Measurements from ENCODE around the gene LRTM2. TPM values are rescaled to one million over a fixed set of nuclear protein-coding genes. Genes with fewer than 3 reads are reported as not detected.

The LRTM2 gene
- 0.05 TPM for total RNA-seq
- polyA plus RNA-seq: 0.11 TPM
- long read RNA-seq, donor 1: 0 reads
- long read RNA-seq, donor 2: 0 reads
- long read RNA-seq, donor 3: 0 reads
- long read RNA-seq, donor 4: 0 reads
- long read RNA-seq, donor 5: 0 reads
- long read RNA-seq, donor 6: 0 reads
- long read RNA-seq, donor 7: 0 reads
- long read RNA-seq, donor 8: 0 reads
- long read RNA-seq, donor 9: 0 reads
- long read RNA-seq, donor 10: 0 reads

DNA sequence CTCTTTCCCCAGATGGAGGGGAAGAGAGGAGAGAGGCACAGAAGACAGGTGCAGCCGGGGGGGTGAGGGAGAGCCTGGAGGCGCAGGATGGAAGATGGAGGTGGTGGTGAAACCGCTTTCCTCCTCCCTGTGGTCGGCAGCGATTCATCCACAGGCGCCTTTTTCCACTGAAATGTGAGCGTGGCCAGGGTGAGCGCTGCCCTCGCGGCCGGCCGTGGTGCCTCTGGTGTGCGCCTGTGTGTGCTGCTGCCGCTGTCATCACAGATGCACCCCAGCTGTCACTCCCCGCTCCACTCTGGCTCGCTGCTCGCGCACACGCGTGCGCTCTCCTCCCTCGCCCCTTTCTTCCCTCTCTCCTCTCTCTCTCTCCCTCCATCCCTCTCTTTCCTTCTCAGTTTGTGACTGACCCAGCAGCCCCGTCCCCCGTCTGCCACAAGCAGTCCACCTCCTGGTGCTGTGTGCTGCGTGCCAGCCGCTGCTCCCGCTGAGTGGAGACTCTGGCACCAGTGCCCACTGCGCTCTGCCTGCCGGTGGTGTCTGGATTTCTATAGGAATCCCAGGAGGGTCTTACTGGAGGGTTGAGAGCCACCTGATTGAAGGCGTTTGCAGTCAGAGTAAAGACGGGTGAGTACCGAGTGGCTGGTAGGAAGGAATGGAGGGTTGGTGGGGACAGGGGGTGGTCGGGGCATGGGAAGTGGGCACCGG is at the start of gene LRTM2:
Gene LRTM2 (plus strand): TSS at position 375 of the 705 bp plus-strand sequence. CDS start 7,584 bp downstream, outside the sequence.
- Histone ChIP-seq H3K27ac (ENCODE audit: low read depth in 1 of 2, low read length in 1 of 2) (no peak within 1 kb of the TSS), H3K9me3 (ENCODE audit: control insufficient read depth in 2 of 2, insufficient read depth in 1 of 2, low read length in 1 of 2) (no peaks in the 10 kb centered on the region), H3K4me3 (ENCODE audit: low read length in 2 of 2) (no peak within 1 kb of the TSS), H3K36me3 (ENCODE audit: control insufficient read depth in 2 of 2, insufficient read depth in 2 of 2, low read length in 1 of 2) (no peaks in the 10 kb centered on the region), H3K27me3 (ENCODE audit: control insufficient read depth in 2 of 2, insufficient read depth in 1 of 2, low read length in 1 of 2) (peaks cover 28 to 53% of the 10 kb centered on the region in 2 donors), H3K4me1 (ENCODE audit: control insufficient read depth in 2 of 2, insufficient read depth in 2 of 2, low read length in 2 of 2) (peaks cover 0 to 3% of the 10 kb centered on the region in 2 donors)
- whole genome bisulfite sequencing: 16% methylated on average over 34 of the region's 34 CpGs
- DNase-seq (ENCODE audit: low read depth in 6 of 9, low spot score in 9 of 9): no peak

DNA sequence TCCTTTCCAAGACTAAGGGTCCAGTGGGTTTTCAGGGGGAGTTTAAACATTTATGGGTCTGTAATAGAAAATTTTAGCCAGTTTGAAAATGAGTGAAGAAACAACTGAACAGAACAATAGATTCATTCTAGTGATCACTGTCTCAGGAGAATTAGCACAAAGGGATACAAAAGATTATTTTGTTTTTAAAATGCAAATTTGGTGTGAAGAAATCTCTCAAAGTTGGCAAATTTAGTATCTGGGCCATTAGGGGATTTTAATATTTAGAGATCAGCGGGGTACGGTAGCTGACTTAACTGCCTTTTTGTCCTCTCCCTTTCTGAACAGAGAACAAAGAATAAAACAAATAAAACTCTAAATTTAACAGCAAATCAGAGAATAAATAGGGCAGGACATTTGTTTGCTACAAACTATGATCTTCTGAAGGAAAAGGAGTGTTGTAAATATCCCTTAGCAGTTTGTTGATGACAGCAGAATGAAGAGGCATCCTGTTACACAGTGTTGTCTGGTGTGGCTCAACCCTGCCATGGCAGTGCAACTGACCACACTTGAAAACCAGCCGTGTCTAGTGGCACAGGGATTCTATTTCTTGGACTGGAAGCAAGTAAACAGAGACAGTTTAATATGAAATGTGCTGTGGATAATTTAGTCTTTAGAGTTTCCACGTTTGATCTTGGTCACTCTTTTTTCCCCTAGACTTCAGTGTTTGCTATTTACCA is 46.3 kb upstream of the LRTM2 start:
- Histone ChIP-seq H3K27ac (ENCODE audit: low read depth in 1 of 2, low read length in 1 of 2) (no peak overlapping the region), H3K9me3 (ENCODE audit: control insufficient read depth in 2 of 2, insufficient read depth in 1 of 2, low read length in 1 of 2) (no peaks in the 10 kb centered on the region), H3K27me3 (ENCODE audit: control insufficient read depth in 2 of 2, insufficient read depth in 1 of 2, low read length in 1 of 2) (no peaks in the 10 kb centered on the region), H3K4me1 (ENCODE audit: control insufficient read depth in 2 of 2, insufficient read depth in 2 of 2, low read length in 2 of 2) (no peaks in the 10 kb centered on the region), H3K4me3 (ENCODE audit: low read length in 2 of 2) (no peak overlapping the region), H3K36me3 (ENCODE audit: control insufficient read depth in 2 of 2, insufficient read depth in 2 of 2, low read length in 1 of 2) (peaks cover 13 to 25% of the 10 kb centered on the region in 2 donors)
- no peak for DNase-seq (ENCODE audit: low read depth in 6 of 9, low spot score in 9 of 9)
- WGBS: 96% methylated on average over 4 of the region's 4 CpGs

DNA sequence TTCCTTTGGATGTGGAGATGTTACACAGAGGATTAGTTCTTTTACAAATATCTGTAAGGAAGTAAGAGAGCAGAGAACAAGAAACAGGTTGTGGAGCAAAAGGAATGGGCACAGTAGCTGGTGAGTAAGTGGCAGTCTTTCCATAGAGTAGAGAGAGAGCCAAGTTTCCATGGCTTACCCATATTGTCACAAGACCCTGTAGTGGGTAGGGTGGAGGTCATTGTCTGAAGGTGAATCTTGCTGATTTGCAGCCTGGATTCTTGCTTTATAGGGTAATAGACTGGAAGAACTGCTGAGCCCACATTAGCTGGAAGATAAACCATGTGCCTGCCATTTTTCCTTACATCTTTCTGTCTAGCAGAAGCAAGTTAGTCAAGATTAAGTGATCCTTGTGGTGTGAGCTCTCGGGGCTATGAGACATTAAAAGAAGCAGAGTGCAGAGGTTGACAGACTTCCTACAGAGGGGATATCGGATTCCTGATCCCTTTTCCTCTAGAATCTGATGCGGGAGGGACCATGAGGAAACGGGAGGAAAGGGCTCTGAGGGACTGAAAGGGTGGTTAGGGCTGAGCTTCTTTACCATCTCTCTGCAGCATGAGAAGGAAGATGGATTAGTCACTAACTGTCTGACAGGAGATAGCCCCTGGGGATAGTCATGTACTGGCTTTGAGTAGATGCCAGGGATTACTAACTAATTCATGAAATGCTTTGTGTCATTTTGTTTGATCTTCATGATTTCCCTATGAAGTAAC is 44.0 kb upstream of the LRTM2 start:
- no peak for DNase-seq (ENCODE audit: low read depth in 6 of 9, low spot score in 9 of 9)
- no peak overlapping the region for H3K4me3 ChIP-seq (ENCODE audit: low read length in 2 of 2)
- H3K36me3 ChIP-seq (ENCODE audit: control insufficient read depth in 2 of 2, insufficient read depth in 2 of 2, low read length in 1 of 2): peaks cover 17 to 34% of the 10 kb centered on the region in 2 donors
- no peaks in the 10 kb centered on the region for H3K9me3 ChIP-seq (ENCODE audit: control insufficient read depth in 2 of 2, insufficient read depth in 1 of 2, low read length in 1 of 2)
- H3K27me3 ChIP-seq (ENCODE audit: control insufficient read depth in 2 of 2, insufficient read depth in 1 of 2, low read length in 1 of 2): no peaks in the 10 kb centered on the region
- no peaks in the 10 kb centered on the region for H3K4me1 ChIP-seq (ENCODE audit: control insufficient read depth in 2 of 2, insufficient read depth in 2 of 2, low read length in 2 of 2)
- WGBS: 97% methylated on average over 4 of the region's 4 CpGs
- H3K27ac ChIP-seq (ENCODE audit: low read depth in 1 of 2, low read length in 1 of 2): no peak overlapping the region

DNA sequence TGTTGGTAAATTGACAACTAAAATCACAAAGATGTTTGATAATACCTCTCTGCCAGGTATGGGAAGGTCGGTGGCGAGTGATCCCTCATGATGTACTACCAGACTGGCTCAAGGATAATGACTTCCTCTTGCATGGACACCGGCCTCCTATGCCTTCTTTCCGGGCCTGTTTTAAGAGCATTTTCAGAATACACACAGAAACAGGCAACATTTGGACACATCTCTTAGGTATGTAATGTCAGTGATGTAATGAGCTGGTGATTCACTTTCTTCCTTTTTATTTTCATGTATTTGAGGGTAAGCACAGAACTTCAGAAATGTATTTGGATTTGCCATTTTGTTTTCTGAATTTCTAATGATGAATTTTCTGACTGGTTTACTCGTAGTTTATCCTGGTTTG is 42.6 kb upstream of the LRTM2 start:
- DNase-seq (ENCODE audit: low read depth in 6 of 9, low spot score in 9 of 9): no peak
- peaks cover 19 to 38% of the 10 kb centered on the region in 2 donors for H3K36me3 ChIP-seq (ENCODE audit: control insufficient read depth in 2 of 2, insufficient read depth in 2 of 2, low read length in 1 of 2)
- H3K27ac ChIP-seq (ENCODE audit: low read depth in 1 of 2, low read length in 1 of 2): no peak overlapping the region
- 98% methylated on average over 5 of the region's 5 CpGs for WGBS
- H3K4me1 ChIP-seq (ENCODE audit: control insufficient read depth in 2 of 2, insufficient read depth in 2 of 2, low read length in 2 of 2): no peaks in the 10 kb centered on the region
- no peaks in the 10 kb centered on the region for H3K9me3 ChIP-seq (ENCODE audit: control insufficient read depth in 2 of 2, insufficient read depth in 1 of 2, low read length in 1 of 2)
- H3K27me3 ChIP-seq (ENCODE audit: control insufficient read depth in 2 of 2, insufficient read depth in 1 of 2, low read length in 1 of 2): no peaks in the 10 kb centered on the region
- no peak overlapping the region for H3K4me3 ChIP-seq (ENCODE audit: low read length in 2 of 2)

DNA sequence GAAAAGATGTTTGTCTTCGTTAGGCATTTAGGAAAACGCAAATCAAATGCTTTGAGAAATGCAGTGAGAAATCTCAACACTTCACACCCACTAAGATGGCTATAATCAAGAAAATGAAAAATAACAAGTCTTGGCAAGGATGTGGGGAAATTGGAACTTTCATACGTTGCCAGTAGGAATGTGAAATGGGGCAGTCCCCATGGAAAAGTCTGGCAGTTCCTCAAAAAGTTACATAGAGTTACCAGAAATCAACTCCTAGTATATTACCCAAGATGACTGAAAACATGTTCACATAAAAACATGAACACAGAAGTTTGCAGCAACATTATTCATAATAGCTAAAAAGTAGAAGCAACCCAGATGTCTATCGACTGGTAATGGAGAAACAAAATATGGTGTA is 41.5 kb upstream of the LRTM2 start:
- H3K27me3 ChIP-seq (ENCODE audit: control insufficient read depth in 2 of 2, insufficient read depth in 1 of 2, low read length in 1 of 2): no peaks in the 10 kb centered on the region
- no peak for DNase-seq (ENCODE audit: low read depth in 6 of 9, low spot score in 9 of 9)
- H3K4me1 ChIP-seq (ENCODE audit: control insufficient read depth in 2 of 2, insufficient read depth in 2 of 2, low read length in 2 of 2): no peaks in the 10 kb centered on the region
- no peak overlapping the region for H3K27ac ChIP-seq (ENCODE audit: low read depth in 1 of 2, low read length in 1 of 2)
- H3K36me3 ChIP-seq (ENCODE audit: control insufficient read depth in 2 of 2, insufficient read depth in 2 of 2, low read length in 1 of 2): peaks cover 23 to 35% of the 10 kb centered on the region in 2 donors
- 97% methylated on average over 4 of the region's 4 CpGs for WGBS
- no peaks in the 10 kb centered on the region for H3K9me3 ChIP-seq (ENCODE audit: control insufficient read depth in 2 of 2, insufficient read depth in 1 of 2, low read length in 1 of 2)
- no peak overlapping the region for H3K4me3 ChIP-seq (ENCODE audit: low read length in 2 of 2)

DNA sequence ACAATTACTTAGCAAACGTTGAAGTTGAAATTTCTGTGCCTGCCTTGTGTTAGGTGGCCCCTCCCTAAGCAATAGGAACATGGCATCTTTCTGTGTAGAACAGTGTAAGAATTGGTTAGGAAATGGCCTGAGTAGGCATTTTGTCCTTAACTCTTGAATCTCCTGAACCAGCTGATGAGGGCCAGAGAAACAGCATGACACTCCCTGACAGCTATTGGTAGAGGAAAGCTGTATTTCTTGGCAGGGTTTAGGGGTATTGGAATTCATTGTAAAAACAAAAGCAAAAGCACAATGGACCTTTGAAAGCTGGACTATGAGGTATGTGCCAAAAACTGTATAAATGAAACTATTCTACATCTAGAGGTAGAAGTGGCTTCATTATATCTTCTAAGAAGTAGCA is 40.6 kb upstream of the LRTM2 start:
- H3K27me3 ChIP-seq (ENCODE audit: control insufficient read depth in 2 of 2, insufficient read depth in 1 of 2, low read length in 1 of 2): no peaks in the 10 kb centered on the region
- H3K36me3 ChIP-seq (ENCODE audit: control insufficient read depth in 2 of 2, insufficient read depth in 2 of 2, low read length in 1 of 2): peaks cover 26 to 37% of the 10 kb centered on the region in 2 donors
- H3K27ac ChIP-seq (ENCODE audit: low read depth in 1 of 2, low read length in 1 of 2): no peak overlapping the region

DNA sequence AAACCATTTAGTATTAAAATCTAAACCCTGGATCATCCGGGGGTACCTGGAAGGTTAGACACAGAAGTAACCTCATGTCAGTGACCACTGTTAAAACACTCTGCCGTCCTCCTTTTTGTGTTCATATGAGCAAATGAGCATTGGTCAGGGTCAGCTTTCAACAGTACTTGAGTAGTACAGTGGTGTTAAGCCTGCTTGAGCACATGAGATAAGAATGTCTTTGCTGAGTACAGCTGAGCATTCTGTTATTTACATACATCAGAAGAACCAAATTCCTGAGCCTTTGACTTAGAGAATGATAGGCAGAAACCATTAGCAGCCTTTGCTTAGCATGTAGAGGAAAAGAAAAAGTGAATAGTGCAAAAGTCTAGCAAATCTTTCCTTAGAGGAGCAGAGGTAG is 38.6 kb upstream of the LRTM2 start:
- Histone ChIP-seq H3K36me3 (ENCODE audit: control insufficient read depth in 2 of 2, insufficient read depth in 2 of 2, low read length in 1 of 2) (peaks cover 24 to 50% of the 10 kb centered on the region in 2 donors), H3K27me3 (ENCODE audit: control insufficient read depth in 2 of 2, insufficient read depth in 1 of 2, low read length in 1 of 2) (no peaks in the 10 kb centered on the region), H3K4me1 (ENCODE audit: control insufficient read depth in 2 of 2, insufficient read depth in 2 of 2, low read length in 2 of 2) (no peaks in the 10 kb centered on the region), H3K27ac (ENCODE audit: low read depth in 1 of 2, low read length in 1 of 2) (no peak overlapping the region), H3K9me3 (ENCODE audit: control insufficient read depth in 2 of 2, insufficient read depth in 1 of 2, low read length in 1 of 2) (no peaks in the 10 kb centered on the region), H3K4me3 (ENCODE audit: low read length in 2 of 2) (no peak overlapping the region)
- DNase-seq (ENCODE audit: low read depth in 6 of 9, low spot score in 9 of 9): no peak
- WGBS: 84% methylated on average over 2 of the region's 2 CpGs

More for the DNA sequence above, 40.6 kb upstream of the LRTM2 start:
- Histone ChIP-seq H3K4me1 (ENCODE audit: control insufficient read depth in 2 of 2, insufficient read depth in 2 of 2, low read length in 2 of 2) (no peaks in the 10 kb centered on the region), H3K9me3 (ENCODE audit: control insufficient read depth in 2 of 2, insufficient read depth in 1 of 2, low read length in 1 of 2) (no peaks in the 10 kb centered on the region), H3K4me3 (ENCODE audit: low read length in 2 of 2) (no peak overlapping the region)
- 93% methylated on average over 1 of the region's 1 CpG for WGBS
- no peak for DNase-seq (ENCODE audit: low read depth in 6 of 9, low spot score in 9 of 9)

DNA sequence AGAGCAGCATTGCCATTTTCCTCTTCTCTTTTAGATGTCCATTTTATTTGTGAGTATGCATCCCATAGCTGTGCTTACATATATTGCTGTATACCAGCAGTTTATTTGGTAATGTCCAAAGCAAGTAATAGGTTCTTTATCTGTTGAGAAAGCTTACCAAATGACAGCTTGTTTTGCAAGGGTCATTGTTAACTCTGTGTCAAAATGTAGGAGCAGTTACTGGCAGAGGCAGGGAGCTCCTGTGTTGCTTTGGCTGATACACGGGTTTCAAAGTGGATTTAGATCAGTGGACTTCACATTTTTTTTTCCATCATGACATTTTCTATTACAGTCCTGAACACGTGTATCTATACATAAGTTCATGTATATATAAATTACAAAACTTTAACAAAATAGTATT is 38.1 kb upstream of the LRTM2 start:
- no peak for DNase-seq (ENCODE audit: low read depth in 6 of 9, low spot score in 9 of 9)
- WGBS: 97% methylated on average over 2 of the region's 2 CpGs
- H3K36me3 ChIP-seq (ENCODE audit: control insufficient read depth in 2 of 2, insufficient read depth in 2 of 2, low read length in 1 of 2): peaks cover 29 to 53% of the 10 kb centered on the region in 2 donors

More for the DNA sequence above, 38.1 kb upstream of the LRTM2 start:
- H3K4me1 ChIP-seq (ENCODE audit: control insufficient read depth in 2 of 2, insufficient read depth in 2 of 2, low read length in 2 of 2): no peaks in the 10 kb centered on the region
- H3K27ac ChIP-seq (ENCODE audit: low read depth in 1 of 2, low read length in 1 of 2): no peak overlapping the region
- no peak overlapping the region for H3K4me3 ChIP-seq (ENCODE audit: low read length in 2 of 2)
- no peaks in the 10 kb centered on the region for H3K27me3 ChIP-seq (ENCODE audit: control insufficient read depth in 2 of 2, insufficient read depth in 1 of 2, low read length in 1 of 2)
- H3K9me3 ChIP-seq (ENCODE audit: control insufficient read depth in 2 of 2, insufficient read depth in 1 of 2, low read length in 1 of 2): no peaks in the 10 kb centered on the region
